ENCODE data around the gene OCLN. TPM values are rescaled to one million over a fixed set of nuclear protein-coding genes. Genes with fewer than 3 reads are reported as not detected.
A peak's percentile ranks its signal among the peaks of the same experiment; 100 is the strongest.
"Not testable (repeated sequence)": the region's sequence is repeated elsewhere in the genome, so short reads cannot be mapped to it uniquely, and the experiment has no call there.

OCLN gene
- total RNA-seq, 6 donors from 2014 or later, result 66.4 to 277 (median 109) TPM

- DNase-seq, result no peak
- TF ChIP-seq POLR2A (IDR thresholded peaks at IDR 0.05) (no peak), EP300 (IDR thresholded peaks at IDR 0.05) (no peak), CTCF (IDR thresholded peaks at IDR 0.05) (no peak), POLR2AphosphoS5 (IDR thresholded peaks at IDR 0.05) (no peak)
- peaks cover 12 to 22% (median 14%) of the 10 kb centered on the region in 4 donors for H3K4me1 ChIP-seq
- no peaks in the 10 kb centered on the region for H3K27me3 ChIP-seq
- H3K36me3 ChIP-seq, result peaks cover 0 to 28% (median 2%) of the 10 kb centered on the region in 4 donors
- ATAC-seq (ENCODE audit: low FRiP score in 2 of 2), result no peak
- H3K9me3 ChIP-seq, result no peaks in the 10 kb centered on the region
- 91 to 94% methylated on average over 2 of the region's 2 CpGs for WGBS, 2 donors
- no peak overlapping the region for H3K4me3 ChIP-seq
- no peak overlapping the region for H3K27ac ChIP-seq
These were observed 18.1 kb downstream of the OCLN start for GRCh38 chr5:69510694-69511093.

- ATAC-seq (ENCODE audit: low FRiP score in 2 of 2) (peak in 1 of 2 donors; percentile 64), DNase-seq (no peak)
- Histone ChIP-seq H3K4me1 (peaks cover 18 to 32% (median 20%) of the 10 kb centered on the region in 4 donors), H3K27me3 (no peaks in the 10 kb centered on the region), H3K36me3 (peaks cover 0 to 17% (median 2%) of the 10 kb centered on the region in 4 donors), H3K4me3 (no peak overlapping the region), H3K27ac (peak overlapping the region; percentile 15 to 61 (median 40)), H3K9me3 (no peaks in the 10 kb centered on the region)
- TF ChIP-seq CTCF (IDR thresholded peaks at IDR 0.05) (no peak), EP300 (IDR thresholded peaks at IDR 0.05) (no peak), POLR2A (IDR thresholded peaks at IDR 0.05) (no peak), POLR2AphosphoS5 (IDR thresholded peaks at IDR 0.05) (no peak)
- WGBS, 2 donors, result 87 to 91% methylated on average over 2 of the region's 2 CpGs
These were observed 20.2 kb downstream of the OCLN start for GRCh38 chr5:69512740-69513260.

- Histone ChIP-seq H3K27ac (peak overlapping the region in 3 of 4 donors; percentile 70 to 82 (median 77)), H3K4me1 (peaks cover 25 to 49% (median 41%) of the 10 kb centered on the region in 4 donors)
- DNase-seq, result peak in 1 of 2 donors; percentile 52
- H3K36me3 ChIP-seq; H3K4me3 ChIP-seq; H3K9me3 ChIP-seq; ATAC-seq (ENCODE audit: low FRiP score in 2 of 2); H3K27me3 ChIP-seq: not testable (repeated sequence)
- WGBS, 2 donors, result no CpG with 5 or more reads among the region's 30 CpGs
These were observed 23.0 kb downstream of the OCLN start for GRCh38 chr5:69515570-69515969.

- WGBS, 2 donors, result 95 to 96% methylated on average over 1 of the region's 1 CpG
- H3K4me1 ChIP-seq, result peaks cover 36 to 60% (median 52%) of the 10 kb centered on the region in 4 donors
- no peak for TF ChIP-seq POLR2AphosphoS5 (IDR thresholded peaks at IDR 0.05)
- no peak for TF ChIP-seq EP300 (IDR thresholded peaks at IDR 0.05)
- TF ChIP-seq CTCF (IDR thresholded peaks at IDR 0.05), result no peak
- no peak for TF ChIP-seq POLR2A (IDR thresholded peaks at IDR 0.05)
These were observed 24.2 kb downstream of the OCLN start for GRCh38 chr5:69516769-69517168.

GRCh38 chr5:69517763-69518212 is 25.2 kb downstream of the OCLN start:
- ATAC-seq (ENCODE audit: low FRiP score in 2 of 2), result peak; percentile 49 to 91
- no peaks in the 10 kb centered on the region for H3K9me3 ChIP-seq
- peak in 1 of 2 donors; percentile 43 for DNase-seq
- H3K27ac ChIP-seq, result peak overlapping the region; percentile 64 to 84 (median 77)
- no peak overlapping the region for H3K4me3 ChIP-seq
- H3K4me1 ChIP-seq, result peaks cover 35 to 62% (median 53%) of the 10 kb centered on the region in 4 donors
- no peaks in the 10 kb centered on the region for H3K36me3 ChIP-seq
- TF ChIP-seq CTCF (IDR thresholded peaks at IDR 0.05), result no peak
- peak in 3 of 4 donors; percentile 61 to 94 (median 64) for TF ChIP-seq EP300 (IDR thresholded peaks at IDR 0.05)
- peak in 1 of 2 donors; percentile 21 for TF ChIP-seq POLR2AphosphoS5 (IDR thresholded peaks at IDR 0.05)
- peak in 1 of 4 donors; percentile 1 for TF ChIP-seq POLR2A (IDR thresholded peaks at IDR 0.05)
- no peaks in the 10 kb centered on the region for H3K27me3 ChIP-seq
- WGBS, 2 donors, result 29 to 33% methylated on average over 4 of the region's 4 CpGs

More at GRCh38 chr5:69516769-69517168, 24.2 kb downstream of the OCLN start:
- DNase-seq (no peak), ATAC-seq (ENCODE audit: low FRiP score in 2 of 2) (no peak)
- H3K4me3 ChIP-seq, result no peak overlapping the region
- no peaks in the 10 kb centered on the region for H3K27me3 ChIP-seq
- no peaks in the 10 kb centered on the region for H3K36me3 ChIP-seq
- H3K27ac ChIP-seq, result peak overlapping the region; percentile 64 to 84 (median 77)
- no peaks in the 10 kb centered on the region for H3K9me3 ChIP-seq
